Measurements from ENCODE around the gene EFCAB9.

EFCAB9 gene

GRCh38 chr5:172166030-172166826 lies 27.7 kb upstream of the EFCAB9 start:
- DNase-seq = no peak

DNA sequence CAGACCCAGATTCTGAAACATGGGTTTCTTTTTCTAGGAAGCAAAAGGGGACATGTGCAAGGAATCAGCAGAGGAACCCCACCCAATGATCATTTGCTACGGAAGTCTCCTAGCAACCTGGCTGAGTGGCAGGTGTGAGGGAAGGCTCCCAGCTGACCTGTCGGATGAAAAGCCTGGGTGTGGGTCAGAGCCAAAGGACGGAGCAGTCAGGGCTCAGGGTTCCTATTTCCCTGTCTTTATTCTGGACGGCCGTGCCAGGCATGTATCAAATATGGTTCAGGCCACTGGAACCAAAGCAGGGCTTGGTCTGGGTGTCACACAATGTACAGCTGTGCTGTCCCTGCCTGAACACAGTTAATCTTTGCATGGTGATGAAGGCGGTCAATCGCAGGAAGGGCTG lies 26.1 kb upstream of the EFCAB9 start:
- no peak for DNase-seq

DNA sequence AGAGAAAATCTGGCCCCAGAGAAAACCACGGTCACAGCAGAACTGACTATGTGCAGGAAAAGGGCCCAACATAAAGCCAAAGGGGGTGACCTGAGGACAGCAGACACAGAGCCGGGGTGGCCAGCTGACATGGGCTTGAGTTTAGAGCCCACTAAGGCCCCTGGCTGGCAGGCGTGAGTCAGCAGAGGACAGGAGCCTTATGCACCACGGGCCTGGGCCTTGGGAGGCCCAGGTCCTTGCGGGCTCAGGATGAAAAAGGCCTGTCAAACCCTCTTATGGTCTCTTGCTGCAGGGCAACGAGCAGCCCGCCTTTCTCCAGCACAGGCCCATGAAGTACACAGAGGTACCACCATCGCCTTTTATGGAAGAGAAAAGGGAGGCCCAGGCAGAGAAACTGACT lies 25.7 kb upstream of the EFCAB9 start:
- no peak for DNase-seq

- DNase-seq = no peak
These were observed 24.8 kb upstream of the EFCAB9 start for GRCh38 chr5:172169216-172169615.

DNA sequence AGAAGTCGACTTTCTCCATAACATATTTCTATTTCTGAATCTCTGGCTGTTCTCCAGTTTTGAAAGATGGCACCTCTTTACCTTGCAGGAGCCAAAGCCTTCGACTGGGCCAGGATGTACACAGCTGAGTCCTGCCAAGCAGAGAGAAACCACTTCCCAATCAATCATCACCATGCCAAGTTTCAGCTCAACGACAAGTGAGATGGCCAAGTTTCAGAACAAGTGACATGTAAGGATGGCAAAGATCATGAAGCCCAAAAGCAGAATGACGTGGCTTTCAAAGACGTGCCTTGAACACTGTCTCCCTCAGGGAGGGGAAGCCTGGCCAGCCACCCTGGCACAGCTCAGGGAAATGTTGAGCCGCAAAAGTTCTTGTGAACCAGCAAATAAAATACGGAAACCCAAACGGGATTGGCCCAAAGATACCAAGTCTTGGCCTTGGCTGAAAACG lies 23.7 kb upstream of the EFCAB9 start:
- no peak for DNase-seq

DNA sequence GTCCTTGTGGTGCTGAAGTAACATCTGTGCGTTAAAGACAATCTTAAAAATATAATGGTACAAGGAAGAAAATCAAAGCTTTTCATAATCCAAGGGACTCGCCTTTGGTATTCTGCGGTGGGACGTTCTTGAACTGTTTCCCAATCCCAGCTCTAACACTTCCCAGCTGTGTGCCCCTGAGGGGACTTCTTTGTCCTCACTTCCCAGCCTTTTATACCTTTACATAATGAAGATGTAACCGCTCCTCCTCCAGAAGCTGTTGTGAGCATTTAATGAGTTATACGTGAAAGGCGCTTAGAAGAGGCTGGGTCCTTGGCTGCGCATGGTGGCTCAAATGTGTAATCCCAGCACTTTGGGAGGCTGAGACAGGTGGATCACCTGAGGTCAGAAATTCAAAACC lies 22.9 kb upstream of the EFCAB9 start:
- no peak for DNase-seq

DNA sequence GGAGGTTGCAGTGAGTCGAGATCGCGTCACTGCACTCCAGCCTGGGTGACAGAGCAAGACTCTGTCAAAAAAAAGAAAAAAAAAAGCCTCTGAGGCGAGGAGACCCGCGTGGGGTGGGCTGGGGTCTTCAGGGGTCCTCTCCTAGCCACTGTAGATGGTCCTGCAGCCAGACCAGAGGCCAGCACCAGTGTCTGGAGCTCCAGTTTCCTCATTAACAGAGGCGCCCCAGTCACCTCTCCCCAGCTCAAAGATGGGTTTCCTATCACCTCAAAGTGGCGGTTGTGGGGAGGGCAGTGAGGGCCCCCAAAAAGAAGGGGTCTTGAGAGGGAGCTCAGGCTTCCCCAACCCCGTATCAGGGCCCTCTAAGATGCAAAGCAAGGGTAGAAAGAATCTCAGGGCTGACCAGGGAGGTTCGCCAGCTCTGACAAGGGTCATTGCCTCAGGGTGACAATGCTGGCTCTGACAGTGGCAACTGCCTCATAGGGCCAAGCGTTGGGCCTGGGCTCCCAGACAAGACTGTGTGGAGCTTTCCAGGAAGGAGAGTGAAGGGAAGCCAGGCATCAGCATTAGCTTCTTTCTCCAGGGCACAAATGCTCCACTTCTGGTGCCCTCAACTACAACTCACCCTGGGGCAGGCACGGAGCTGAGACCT lies 20.9 kb upstream of the EFCAB9 start:
- peak; percentile 74 for DNase-seq

DNA sequence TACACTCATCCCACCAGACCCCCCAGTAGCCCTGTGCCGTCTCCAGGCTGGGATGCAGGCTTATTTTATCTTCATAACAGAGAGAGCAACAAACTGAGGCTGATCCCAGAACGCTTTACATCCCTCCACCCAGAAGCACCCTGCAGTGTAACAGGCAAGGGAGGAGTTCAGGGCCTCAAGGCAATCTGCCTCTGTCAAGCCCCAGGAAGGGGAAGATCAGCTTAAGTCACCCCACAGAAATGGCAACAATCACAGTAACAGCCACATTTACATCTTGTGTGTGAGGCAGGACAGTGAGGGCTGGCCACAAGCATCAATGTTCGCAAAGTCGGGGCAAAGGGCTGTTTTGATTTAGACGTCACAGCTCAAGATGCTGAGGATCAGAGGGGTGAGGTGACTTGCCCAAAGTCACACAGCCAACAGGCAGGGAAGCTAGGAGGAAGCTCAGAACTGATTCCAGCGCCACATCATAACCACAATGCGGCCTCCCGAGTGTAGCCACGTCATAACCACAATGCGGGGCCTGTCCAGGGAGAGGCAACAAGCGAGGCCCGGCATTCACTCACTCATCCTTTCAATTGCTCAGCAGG lies 20.3 kb upstream of the EFCAB9 start:
- no peak for DNase-seq

- no peak for DNase-seq
These were observed 18.7 kb upstream of the EFCAB9 start for GRCh38 chr5:172175263-172175719.

DNA sequence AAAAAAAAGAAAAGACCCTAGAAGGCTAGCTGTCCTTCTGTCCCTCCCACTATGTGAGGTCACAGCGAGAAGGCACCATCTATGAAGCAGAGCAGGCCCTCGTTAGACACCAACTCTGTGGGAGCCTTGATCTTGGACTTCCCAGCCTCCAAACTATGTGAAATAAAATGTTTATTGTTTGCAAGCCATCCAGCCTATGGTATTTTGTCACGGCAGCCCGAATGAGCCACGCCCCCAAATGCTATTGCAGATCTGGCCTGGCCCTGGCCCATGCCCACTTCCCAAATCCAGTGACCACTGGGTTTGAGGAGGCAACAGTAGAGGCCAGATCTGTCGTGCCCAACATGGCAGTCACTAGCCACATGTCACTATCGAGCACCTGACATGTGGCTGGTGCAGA lies 16.8 kb upstream of the EFCAB9 start:
- DNase-seq = no peak

GRCh38 chr5:172178301-172178987 lies 15.5 kb upstream of the EFCAB9 start:
- DNase-seq = no peak

DNA sequence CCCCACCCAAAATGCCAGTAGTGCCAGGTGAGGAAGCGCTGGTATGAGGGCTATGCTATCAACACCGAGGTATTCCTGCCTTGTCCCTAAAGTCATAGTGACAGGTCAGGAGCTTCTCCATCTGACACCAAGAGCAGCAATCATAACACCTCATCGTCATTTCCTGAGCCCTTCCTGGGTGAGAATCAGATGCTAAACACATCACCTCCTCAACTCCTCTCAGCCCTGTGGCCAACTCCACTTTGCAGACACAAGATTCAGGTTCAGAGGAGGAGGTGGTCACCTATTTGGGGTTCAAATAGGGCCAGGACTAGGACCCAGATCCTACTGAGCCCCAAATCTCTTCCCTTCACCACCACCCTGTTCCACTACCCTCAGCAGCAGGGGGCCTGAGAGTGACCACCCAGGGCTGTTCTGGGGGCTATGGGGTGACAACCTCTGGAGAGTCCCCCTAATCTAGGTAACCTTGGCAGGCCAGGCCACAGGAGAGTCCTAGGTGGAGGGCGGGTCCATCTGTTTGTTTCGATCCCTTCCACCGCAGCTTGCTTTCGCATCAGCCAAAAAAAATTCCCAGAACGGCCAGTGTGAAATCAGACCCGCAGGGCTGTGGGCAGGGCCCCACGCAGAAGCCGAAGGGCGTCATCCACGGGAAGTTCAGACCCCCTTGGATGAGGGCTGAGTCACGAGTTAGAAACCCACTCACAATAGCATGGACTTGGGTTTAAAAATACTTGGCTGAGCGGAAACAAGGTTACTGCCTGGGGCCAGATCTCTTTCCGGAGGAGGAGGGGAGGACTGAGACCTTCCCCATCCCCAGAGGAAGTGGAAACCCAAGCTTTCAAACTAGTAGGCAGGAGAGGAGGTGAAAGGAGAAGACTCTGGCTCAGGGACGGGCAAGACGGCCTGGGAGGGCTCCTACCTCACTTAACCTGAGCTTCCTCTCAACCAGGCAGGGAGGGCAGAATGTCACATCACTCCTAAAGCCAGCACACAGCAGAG lies 14.7 kb upstream of the EFCAB9 start:
- DNase-seq = no peak

- DNase-seq = no peak
These were observed 13.0 kb upstream of the EFCAB9 start for GRCh38 chr5:172180936-172181335.

DNA sequence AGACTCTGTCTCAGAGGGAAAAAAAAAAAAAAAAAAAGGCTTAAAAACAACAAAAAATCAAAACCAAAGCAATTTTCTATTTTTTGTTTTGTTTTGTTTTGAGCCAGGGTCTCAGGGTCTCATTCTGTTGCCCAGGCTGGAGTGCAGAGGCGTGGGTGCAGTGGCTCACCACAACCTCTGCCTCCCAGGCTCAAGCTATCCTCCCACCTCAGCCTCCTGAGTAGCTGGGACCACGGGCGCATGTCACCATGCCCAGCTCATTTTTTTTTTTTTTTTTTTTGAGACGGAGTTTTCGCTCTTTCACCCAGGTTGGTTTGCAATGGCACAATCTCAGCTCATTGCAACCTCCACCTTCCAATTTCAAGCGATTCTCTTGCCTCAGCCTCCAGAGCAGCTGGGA lies 11.7 kb upstream of the EFCAB9 start:
- DNase-seq = no peak

- DNase-seq = no peak
These were observed 10.1 kb upstream of the EFCAB9 start for GRCh38 chr5:172183881-172184280.

- no peak for DNase-seq
These were observed 8.9 kb upstream of the EFCAB9 start for GRCh38 chr5:172185096-172185461.

- DNase-seq = no peak
These were observed 7.8 kb upstream of the EFCAB9 start for GRCh38 chr5:172186114-172186695.

DNA sequence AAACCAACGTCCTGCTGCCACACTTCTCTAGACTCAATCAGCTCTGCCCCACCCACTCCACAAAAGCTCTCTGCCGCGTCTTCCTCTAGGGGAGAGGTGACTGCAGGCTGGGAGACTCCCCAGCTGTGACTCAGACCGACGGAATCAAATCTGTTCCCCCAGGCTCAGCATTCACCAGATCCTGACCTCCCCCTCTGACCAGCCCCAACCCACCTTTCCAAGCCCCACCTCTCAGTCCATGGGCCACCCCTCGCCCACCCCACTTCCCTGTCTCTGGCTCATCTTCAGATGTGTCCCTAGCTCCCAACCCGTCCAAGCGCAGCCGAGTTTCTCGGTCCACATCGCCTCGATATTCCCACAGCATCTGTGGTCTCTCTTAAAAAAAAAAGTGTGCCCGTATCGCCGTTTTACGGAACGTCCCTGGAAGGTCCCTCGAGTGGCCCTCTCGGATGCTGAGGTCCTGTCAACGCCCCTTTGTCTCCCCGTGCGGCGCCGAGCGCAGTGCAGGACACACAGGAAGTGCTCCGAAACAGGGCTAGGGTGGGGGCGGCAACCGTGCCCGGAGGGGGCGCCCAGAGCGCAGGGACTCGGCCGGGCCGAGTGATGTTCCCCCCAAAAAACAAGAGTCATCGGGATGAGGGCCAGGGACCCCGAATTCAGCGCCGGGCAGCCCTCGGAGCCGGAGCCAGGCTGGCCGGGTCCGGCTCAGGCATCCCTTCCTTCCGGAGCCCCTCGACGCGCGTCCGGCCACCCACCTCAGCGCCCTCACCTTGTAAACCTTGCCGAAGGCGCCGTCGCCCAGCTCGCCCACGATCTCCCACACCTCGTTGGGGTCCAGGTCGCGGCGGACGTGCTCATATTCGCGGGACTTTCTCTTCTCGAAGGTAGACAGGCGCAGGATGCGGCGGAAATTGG lies 6.6 kb upstream of the EFCAB9 start:
- no peak for DNase-seq

- DNase-seq = peak; percentile 90
These were observed 5.7 kb upstream of the EFCAB9 start, which contains the start of gene STK10 for GRCh38 chr5:172188033-172188892. Gene STK10 (minus strand): TSS chr5:172188224. CDS start chr5:172188042, 182 bp downstream.

Measured in midbrain (tissue), 1 donor.